OCI-LY1 (cell line): ENCODE data around the gene S100A11.
A peak's percentile ranks its signal among the peaks of the same experiment; 100 is the strongest.

ENCODE experiments used
- H2AFZ ChIP-seq: fragments of 200-600 bp; sonication (generic), shearing (Covaris generic); 2 replicates; pipeline ENCODE4 v1.6.0; 2014; ENCODE audit warnings: antibody characterized with exemption, mild to moderate bottlenecking, low read length
- H3F3A ChIP-seq: fragments of 200-600 bp; sonication (generic), shearing (Covaris generic); 2 replicates; pipeline ENCODE4 v1.6.0; 2014; ENCODE audit warnings: mild to moderate bottlenecking, antibody characterized with exemption, low read length, moderate library complexity; ENCODE audit not compliant: insufficient read depth
- H3K27ac ChIP-seq: fragments of 200-600 bp; sonication (generic); 2 replicates; pipeline ENCODE4 v1.5.1; 2014; ENCODE audit warnings: low read length, mixed run types, mild to moderate bottlenecking, low read depth; ENCODE audit not compliant: poor library complexity, severe bottlenecking
- H3K27me3 ChIP-seq: fragments of 200-600 bp; sonication (generic); 2 replicates; pipeline ENCODE4 v1.6.0; 2014; ENCODE audit warnings: antibody characterized with exemption, mild to moderate bottlenecking, low read length, moderate library complexity; ENCODE audit not compliant: insufficient read depth
- H3K36me3 ChIP-seq: fragments of 200-600 bp; sonication (generic); 2 replicates; pipeline ENCODE4 v1.6.1; 2014; ENCODE audit warnings: mild to moderate bottlenecking, antibody characterized with exemption, low read length, moderate library complexity, mixed read lengths; ENCODE audit not compliant: insufficient read depth
- H3K4me1 ChIP-seq: fragments of 200-600 bp; sonication (generic); 2 replicates; pipeline ENCODE4 v1.5.1; 2014; ENCODE audit warnings: mild to moderate bottlenecking, low read length, moderate library complexity; ENCODE audit not compliant: insufficient read depth, severe bottlenecking
- H3K4me2 ChIP-seq: fragments of 200-600 bp; sonication (generic), shearing (Covaris generic); 2 replicates; pipeline ENCODE4 v1.6.1; 2014; ENCODE audit warnings: low read length
- H3K4me3 ChIP-seq: fragments of 200-600 bp; sonication (generic); 2 replicates; pipeline ENCODE4 v1.5.1; 2014; ENCODE audit warnings: low read length, low read depth, mild to moderate bottlenecking, mixed read lengths; ENCODE audit not compliant: poor library complexity, severe bottlenecking
- H3K79me2 ChIP-seq: fragments of 200-600 bp; shearing (Covaris generic); 2 replicates; pipeline ENCODE4 v1.6.1; 2016; ENCODE audit warnings: mixed run types, low read length, mixed read lengths; ENCODE audit not compliant: insufficient read depth
- H3K9ac ChIP-seq: fragments of 200-600 bp; sonication (generic), shearing (Covaris generic); 2 replicates; pipeline ENCODE4 v1.6.1; 2014; ENCODE audit warnings: mild to moderate bottlenecking, low read length, mixed read lengths
- H3K9me2 ChIP-seq: fragments of 200-600 bp; sonication (generic), shearing (Covaris generic); 2 replicates; pipeline ENCODE4 v1.6.1; 2014; ENCODE audit warnings: low read depth, mild to moderate bottlenecking, low read length, mixed read lengths
- H3K9me3 ChIP-seq: fragments of 200-600 bp; shearing (Covaris generic); 2 replicates; pipeline ENCODE4 v1.6.1; 2014; ENCODE audit warnings: low read length, mixed read lengths
- H4K20me1 ChIP-seq: fragments of 200-600 bp; sonication (generic), shearing (Covaris generic); 2 replicates; pipeline ENCODE4 v1.6.0; 2016; ENCODE audit warnings: mild to moderate bottlenecking, low read length; ENCODE audit not compliant: insufficient read depth
- CTCF ChIP-seq: fragments of 200-600 bp; sonication (generic), shearing (Covaris generic); IDR thresholded peaks from 2 replicates; pipeline ENCODE4 v1.5.1; 2017; ENCODE audit warnings: mild to moderate bottlenecking, antibody characterized with exemption, low read length, moderate library complexity, mixed read lengths
- EZH2 ChIP-seq: fragments of 200-600 bp; sonication (generic), shearing (Covaris generic); IDR thresholded peaks from 2 replicates; pipeline ENCODE4 v1.8.0; 2017; ENCODE audit warnings: borderline replicate concordance, mixed run types, mild to moderate bottlenecking, antibody characterized with exemption, low read length, moderate library complexity, mixed read lengths

S100A11 gene

DNA sequence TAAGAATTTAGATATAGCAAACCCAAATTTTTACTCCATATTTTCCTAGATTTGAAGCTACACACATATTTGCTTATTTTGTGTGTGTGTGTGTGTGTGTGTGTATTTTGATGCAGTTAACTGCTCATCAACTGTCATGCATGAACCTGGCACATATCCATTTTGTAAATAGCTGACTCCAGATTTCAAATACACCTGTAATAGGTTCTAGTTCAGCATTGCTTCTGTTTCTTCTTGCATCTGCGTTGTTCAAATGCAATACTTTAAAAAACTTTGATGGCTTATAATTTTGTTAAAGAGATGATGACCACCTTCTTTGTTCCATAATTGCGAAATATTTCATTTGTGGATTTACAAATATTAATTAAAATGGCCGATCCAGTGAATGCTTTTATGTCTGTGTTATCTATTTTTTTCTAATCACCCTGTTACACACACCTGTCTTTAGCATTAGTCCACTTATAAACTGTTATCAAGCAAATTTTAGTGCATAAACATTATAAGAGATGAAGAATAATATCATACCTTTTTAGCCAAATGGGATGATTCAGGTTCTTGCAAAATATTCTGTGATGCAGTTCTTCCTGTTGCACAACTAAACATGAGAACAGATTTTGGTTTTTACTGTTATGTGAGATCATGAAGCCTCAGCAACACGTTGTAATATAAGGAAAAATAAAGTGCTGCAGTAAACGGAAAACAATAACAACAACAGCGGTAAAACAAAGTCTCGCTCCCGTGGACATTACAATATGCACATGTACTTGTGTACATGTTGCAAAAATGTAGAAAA is 12.7 kb upstream of the S100A11 start:
- Histone ChIP-seq H4K20me1 (no peaks in the 10 kb centered on the region), H2AFZ (no peak overlapping the region), H3F3A (no peaks in the 10 kb centered on the region), H3K9ac (no peak overlapping the region), H3K27me3 (no peaks in the 10 kb centered on the region), H3K4me1 (peaks cover 16% of the 10 kb centered on the region), H3K4me3 (no peak overlapping the region), H3K27ac (no peak overlapping the region), H3K79me2 (no peaks in the 10 kb centered on the region), H3K9me3 (no peaks in the 10 kb centered on the region), H3K36me3 (no peaks in the 10 kb centered on the region), H3K4me2 (no peak overlapping the region), H3K9me2 (no peaks in the 10 kb centered on the region)
- TF ChIP-seq EZH2 (no peak), CTCF (no peak)

DNA sequence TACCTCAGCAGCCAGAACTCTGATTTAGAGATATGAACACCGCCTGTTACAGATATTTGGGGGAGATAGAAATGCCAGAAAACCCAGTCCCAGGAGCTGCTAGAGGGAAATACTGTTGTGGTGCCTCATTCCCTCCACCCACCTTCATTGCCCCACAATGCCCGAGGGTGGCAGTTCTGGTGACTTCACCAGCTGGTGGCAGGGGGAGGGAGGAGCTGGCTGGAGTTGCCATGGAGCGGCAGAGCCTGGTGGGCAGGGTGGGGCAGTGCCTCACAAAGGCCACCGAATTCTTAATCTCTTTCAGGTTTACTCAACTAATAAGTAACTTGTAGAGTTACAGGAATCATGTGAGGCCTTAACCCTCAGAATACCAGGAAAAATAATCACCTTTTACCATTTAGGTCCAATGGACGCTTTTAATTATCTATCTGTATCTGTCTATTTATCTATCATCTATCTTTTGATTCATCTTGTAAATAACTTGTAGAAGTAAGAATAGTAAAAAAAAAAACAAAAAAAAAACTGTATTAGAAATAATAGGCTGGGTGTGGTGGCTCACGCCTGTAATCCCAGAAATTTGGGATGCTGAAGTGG is 11.7 kb upstream of the S100A11 start:
- H3K27me3 ChIP-seq = no peaks in the 10 kb centered on the region
- H3F3A ChIP-seq = no peaks in the 10 kb centered on the region
- peak overlapping the region; percentile 21 for H2AFZ ChIP-seq
- no peaks in the 10 kb centered on the region for H3K79me2 ChIP-seq
- peak overlapping the region; percentile 32 for H3K4me3 ChIP-seq
- peak overlapping the region; percentile 46 for H3K4me2 ChIP-seq
- peaks cover 16% of the 10 kb centered on the region for H3K4me1 ChIP-seq
- H3K36me3 ChIP-seq = no peaks in the 10 kb centered on the region
- no peaks in the 10 kb centered on the region for H3K9me2 ChIP-seq
- no peaks in the 10 kb centered on the region for H3K9me3 ChIP-seq
- no peaks in the 10 kb centered on the region for H4K20me1 ChIP-seq
- no peak overlapping the region; the same call in 1 of the 2 replicates for H3K9ac ChIP-seq
- no peak for TF ChIP-seq CTCF
- no peak for TF ChIP-seq EZH2
- peak overlapping the region; percentile 67 for H3K27ac ChIP-seq

DNA sequence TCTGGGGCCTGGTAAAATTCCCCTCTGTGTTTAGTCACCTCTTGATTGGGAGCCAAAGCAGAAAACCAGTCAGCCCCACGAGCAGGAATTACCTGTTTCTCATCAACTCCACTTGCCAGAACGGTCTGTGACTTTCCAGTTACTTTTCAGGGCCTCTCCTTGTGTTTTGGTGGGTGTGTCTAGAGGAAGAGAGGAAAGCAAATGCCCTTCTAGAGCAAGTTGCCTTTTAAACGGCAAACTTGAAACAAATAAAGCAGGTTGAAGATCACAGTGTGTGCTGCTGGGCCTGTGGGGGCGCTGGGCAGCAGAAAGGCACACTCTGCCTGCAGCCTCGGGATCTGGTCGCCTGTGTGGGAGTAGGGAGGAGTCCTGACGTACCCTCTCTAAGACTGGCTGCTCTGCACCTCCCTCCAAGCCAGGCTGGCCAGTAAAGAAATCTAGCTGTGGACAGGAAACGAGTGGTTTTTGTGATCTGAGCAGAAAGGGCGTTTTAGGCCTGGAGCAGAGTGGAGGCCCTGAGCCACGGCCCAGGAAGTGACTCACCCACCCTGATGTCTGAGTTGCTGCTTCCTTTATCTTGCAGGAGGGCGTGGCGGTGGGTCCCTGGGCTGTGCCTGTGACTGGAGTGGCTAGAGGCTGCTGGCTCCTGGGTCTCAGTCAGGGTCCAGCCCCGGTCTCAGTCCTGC is 11.1 kb upstream of the S100A11 start:
- Histone ChIP-seq H3K9me3 (no peaks in the 10 kb centered on the region), H3K36me3 (no peaks in the 10 kb centered on the region), H2AFZ (peak overlapping the region; percentile 60), H3K4me3 (peak overlapping the region; percentile 32), H4K20me1 (no peaks in the 10 kb centered on the region), H3K27ac (peak overlapping the region; percentile 67), H3K79me2 (no peaks in the 10 kb centered on the region), H3K27me3 (no peaks in the 10 kb centered on the region), H3K4me1 (peaks cover 16% of the 10 kb centered on the region), H3K9ac (peak overlapping the region; percentile 35), H3F3A (no peaks in the 10 kb centered on the region), H3K4me2 (peak overlapping the region; percentile 46), H3K9me2 (no peaks in the 10 kb centered on the region)
- TF ChIP-seq EZH2 = no peak
- TF ChIP-seq CTCF = peak; percentile 87
